SK-N-SH treated with all-trans-retinoic acid at 6 μM for 48 hours (cell line): ENCODE measurements around the gene GLRA2.

Source experiments
- BACH2 ChIP-seq: fragments of 250-450 bp; sonication (Bioruptor Pico); IDR thresholded peaks from 2 replicates; pipeline ENCODE4 v1.9.0; 2021; ENCODE audit warnings: mild to moderate bottlenecking, borderline replicate concordance
- CREB5 ChIP-seq: fragments of 250-450 bp; sonication (Bioruptor Pico); IDR thresholded peaks from 2 replicates; pipeline ENCODE4 v1.5.1; 2020; ENCODE audit warnings: low read depth, mild to moderate bottlenecking, moderate library complexity
- CSDC2 ChIP-seq: fragments of 250-450 bp; sonication (Bioruptor Pico); IDR thresholded peaks from 2 replicates; pipeline ENCODE4 v1.5.0; 2020; ENCODE audit warnings: mild to moderate bottlenecking, moderate library complexity
- CSRNP3 ChIP-seq: fragments of 250-450 bp; sonication (Bioruptor Pico); IDR thresholded peaks from 2 replicates; pipeline ENCODE4 v1.5.1; 2021; ENCODE audit warnings: mild to moderate bottlenecking, moderate library complexity
- GLIS3 ChIP-seq: fragments of 250-450 bp; sonication (Bioruptor Pico); IDR thresholded peaks from 2 replicates; pipeline ENCODE4 v1.5.0; 2020; ENCODE audit warnings: mild to moderate bottlenecking, moderate library complexity
- PATZ1 ChIP-seq: fragments of 250-450 bp; sonication (Bioruptor Pico); IDR thresholded peaks from 2 replicates; pipeline ENCODE4 v1.8.0; 2020; ENCODE audit warnings: mild to moderate bottlenecking, moderate library complexity, borderline replicate concordance
- POU6F1 ChIP-seq: fragments of 250-450 bp; sonication (Bioruptor Pico); IDR thresholded peaks from 2 replicates; pipeline ENCODE4 v1.8.0; 2021; ENCODE audit warnings: low read depth, mild to moderate bottlenecking, moderate library complexity, borderline replicate concordance
- PPARA ChIP-seq: fragments of 250-450 bp; sonication (Bioruptor Pico); IDR thresholded peaks from 2 replicates; pipeline ENCODE4 v1.5.0; 2020; ENCODE audit warnings: mild to moderate bottlenecking, borderline replicate concordance
- RARB ChIP-seq: fragments of 250-450 bp; sonication (Bioruptor Pico); IDR thresholded peaks from 2 replicates; pipeline ENCODE4 v1.8.0; 2021; ENCODE audit warnings: mild to moderate bottlenecking, moderate library complexity
- TOX ChIP-seq: fragments of 250-450 bp; sonication (Bioruptor Pico); IDR thresholded peaks from 2 replicates; pipeline ENCODE4 v1.8.0; 2021; ENCODE audit warnings: mild to moderate bottlenecking, moderate library complexity, borderline replicate concordance
- ZFP30 ChIP-seq: fragments of 450-650 bp; formaldehyde crosslinking; IDR thresholded peaks from 2 replicates; pipeline ENCODE4 v1.5.0; 2022; ENCODE audit warnings: mild to moderate bottlenecking, moderate library complexity
- ZNF565 ChIP-seq: fragments of 450-650 bp; formaldehyde crosslinking; conservative IDR thresholded peaks from 2 replicates; pipeline ENCODE4 v1.5.0; 2020; ENCODE audit warnings: low read depth, mild to moderate bottlenecking, moderate library complexity
- ZNF70 ChIP-seq: fragments of 450-650 bp; formaldehyde crosslinking; IDR thresholded peaks from 2 replicates; pipeline ENCODE4 v1.5.0; 2020; ENCODE audit warnings: mild to moderate bottlenecking, moderate library complexity
- ZNF8 ChIP-seq: fragments of 450-650 bp; formaldehyde crosslinking; IDR thresholded peaks from 2 replicates; pipeline ENCODE4 v1.5.0; 2020; ENCODE audit warnings: mild to moderate bottlenecking, moderate library complexity

GRCh38 chrX:14618177-14618965, 89.0 kb downstream of the GLRA2 start:
- TF ChIP-seq ZNF8 (CRISPR knock-in tag) = no peak
- no peak for TF ChIP-seq CSDC2
- no peak for TF ChIP-seq POU6F1
- TF ChIP-seq ZFP30 (CRISPR knock-in tag) = no peak
- TF ChIP-seq ZNF70 (CRISPR knock-in tag) = no peak
- TF ChIP-seq BACH2 (CRISPR knock-in tag) = no peak
- no peak for TF ChIP-seq CSRNP3 (CRISPR knock-in tag)
- no peak for TF ChIP-seq PATZ1 (CRISPR knock-in tag)
- TF ChIP-seq CREB5 (CRISPR knock-in tag) = no peak
- no peak for TF ChIP-seq PPARA (CRISPR knock-in tag)
- no peak for TF ChIP-seq TOX (CRISPR knock-in tag)
- no peak for TF ChIP-seq GLIS3 (CRISPR knock-in tag)
- TF ChIP-seq RARB (CRISPR knock-in tag) = no peak
- no peak for TF ChIP-seq ZNF565 (CRISPR knock-in tag)
